COLO829 (cell line): Measurements from ENCODE around the gene TWNK.

Experiments
- DNase-seq: peaks from one replicate; pipeline ENCODE4 v3.0.0; 2012; ENCODE audit warnings: low spot score

TWNK gene

DNA sequence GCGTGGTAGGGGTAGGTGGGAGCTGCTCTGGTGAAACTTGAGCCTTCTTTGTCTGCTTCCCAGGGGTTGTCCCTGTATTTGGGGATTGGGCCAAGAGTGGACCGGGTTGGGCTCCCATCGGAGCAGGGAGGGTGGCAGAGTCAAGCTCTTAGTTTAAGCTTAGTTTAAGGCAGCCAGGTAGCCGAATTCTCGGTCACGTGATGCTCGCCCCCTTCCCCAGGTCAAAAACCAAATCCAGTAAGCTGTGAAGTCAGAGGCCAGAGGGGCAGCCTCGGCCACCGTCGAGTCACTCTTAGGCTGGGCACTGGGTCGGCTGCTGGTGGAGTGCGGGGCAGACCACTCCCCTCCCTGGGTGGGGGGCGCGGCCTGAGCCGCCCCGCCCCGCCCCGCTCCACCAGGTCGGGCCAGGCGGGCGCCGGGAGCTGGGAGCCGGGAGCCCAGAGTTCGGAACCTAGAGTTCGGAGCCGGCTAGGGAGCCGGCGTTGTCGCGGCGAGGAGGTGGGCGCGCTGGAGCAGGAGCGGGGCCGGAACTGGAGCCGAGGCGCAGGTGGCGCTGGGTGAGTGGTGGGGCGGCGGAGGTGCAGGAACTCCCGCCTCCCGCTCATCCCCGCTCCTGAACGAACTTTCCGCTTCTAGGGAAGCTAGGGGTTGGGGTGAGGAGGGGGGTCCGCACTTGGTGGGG lies 9.5 kb downstream of the TWNK start:
- DNase-seq = no peak

DNA sequence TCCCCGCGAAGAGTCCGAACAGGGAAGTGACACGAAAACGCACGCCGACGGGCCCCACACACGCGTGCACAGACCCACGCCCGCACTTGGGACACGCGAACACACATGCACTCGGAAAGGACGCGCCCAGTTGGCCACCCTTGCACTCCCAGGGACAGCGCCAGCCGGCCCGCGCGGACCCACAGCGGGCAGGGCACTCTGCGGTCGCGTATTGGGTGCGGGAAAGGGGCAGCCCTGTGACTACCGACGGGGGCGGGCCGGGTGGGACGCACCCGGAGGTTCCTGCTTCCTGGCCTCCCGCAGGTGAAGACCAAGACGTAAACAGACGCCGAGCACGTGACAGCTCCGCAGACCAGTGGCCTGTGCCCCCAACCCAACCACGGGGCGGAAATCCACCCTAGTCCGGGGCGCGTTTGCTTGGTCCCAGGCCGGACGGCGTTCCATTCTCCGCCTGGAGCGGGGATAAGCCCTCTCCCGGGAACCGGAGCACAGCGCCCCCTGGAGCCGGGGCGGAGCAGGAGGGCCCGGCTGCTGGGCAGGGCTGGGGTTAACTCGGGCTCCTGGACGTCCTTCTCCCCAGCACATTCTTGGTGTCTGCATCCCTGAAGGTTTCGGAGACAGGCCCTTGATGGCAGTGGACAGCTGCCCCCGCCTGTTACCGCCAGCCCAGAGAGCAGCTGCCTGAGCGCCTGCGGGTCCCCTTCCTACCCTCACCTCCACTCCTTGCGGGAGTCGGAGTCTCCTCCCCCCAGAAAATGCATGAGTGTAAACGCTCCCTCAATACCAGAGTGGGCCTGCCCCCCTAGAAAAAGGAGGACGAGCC lies 10.2 kb downstream of the TWNK start:
- DNase-seq = peak; percentile 55

GRCh38 chr10:100998183-100998990 lies 11.0 kb downstream of the TWNK start:
- DNase-seq = peak; percentile 65

DNA sequence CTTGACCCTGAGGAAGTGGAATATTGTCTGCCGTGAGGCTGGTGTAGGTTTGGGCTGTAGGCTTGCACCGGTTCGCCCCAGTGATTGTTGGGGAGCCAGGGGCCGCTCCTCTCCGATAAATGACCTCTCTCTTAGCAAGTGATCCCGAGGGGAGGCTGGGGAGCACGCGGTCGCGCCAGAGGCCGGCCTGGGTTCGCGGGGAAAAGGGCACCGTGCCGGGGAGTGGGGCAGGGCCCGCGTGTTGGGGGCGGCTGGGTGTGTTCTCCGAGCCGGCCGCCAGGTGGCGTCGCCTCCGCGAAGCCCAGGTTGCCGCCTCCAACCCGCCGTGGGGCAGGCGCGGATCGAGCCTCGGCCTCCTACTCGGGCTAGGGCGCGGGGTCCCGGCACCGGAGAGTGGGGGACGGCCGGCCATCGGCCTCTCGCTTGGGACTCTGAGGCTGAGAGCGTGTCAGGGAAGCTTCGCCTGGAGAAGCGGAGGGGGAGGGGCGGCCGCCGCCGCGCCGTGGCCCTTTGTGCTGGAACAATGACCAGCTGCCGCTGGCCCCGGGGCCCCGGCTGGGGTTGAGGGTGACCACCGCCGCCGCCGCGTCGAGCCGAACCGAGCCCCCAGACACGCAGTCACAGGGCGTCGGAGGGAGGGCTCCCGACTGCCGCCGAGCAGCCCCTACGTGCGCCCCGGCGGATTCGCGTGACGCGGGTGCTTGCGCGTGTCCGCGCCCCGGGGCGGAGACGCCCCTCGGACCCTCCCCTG lies 11.8 kb downstream of the TWNK start:
- no peak for DNase-seq

DNA sequence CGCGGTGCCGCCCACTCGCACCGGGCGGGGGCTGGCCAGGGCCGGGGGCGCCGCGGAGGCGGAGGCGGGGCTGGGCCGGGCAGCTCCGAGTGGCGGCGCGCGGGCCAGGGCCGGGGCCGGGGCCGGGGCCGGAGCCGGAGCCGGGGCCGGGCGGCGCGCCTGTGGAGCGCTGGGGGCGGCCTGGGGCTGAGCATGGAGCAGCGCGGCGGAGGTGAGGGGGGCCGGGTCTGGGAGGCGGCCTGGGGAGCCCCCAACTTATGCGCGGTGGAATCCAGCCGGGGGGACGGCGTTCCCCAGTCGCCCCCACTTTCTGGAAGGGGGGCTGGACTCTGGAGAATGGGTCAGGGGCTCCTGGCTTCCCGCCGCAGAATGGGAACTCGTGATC lies 12.4 kb downstream of the TWNK start, which contains the start of gene LZTS2:
Gene LZTS2 (plus strand): TSS at position 67 of the 385 bp plus-strand sequence. CDS start 2,731 bp downstream, outside the sequence.
- no peak for DNase-seq

GRCh38 chr10:101000127-101000914 lies 13.0 kb downstream of the TWNK start:
- DNase-seq = no peak

DNA sequence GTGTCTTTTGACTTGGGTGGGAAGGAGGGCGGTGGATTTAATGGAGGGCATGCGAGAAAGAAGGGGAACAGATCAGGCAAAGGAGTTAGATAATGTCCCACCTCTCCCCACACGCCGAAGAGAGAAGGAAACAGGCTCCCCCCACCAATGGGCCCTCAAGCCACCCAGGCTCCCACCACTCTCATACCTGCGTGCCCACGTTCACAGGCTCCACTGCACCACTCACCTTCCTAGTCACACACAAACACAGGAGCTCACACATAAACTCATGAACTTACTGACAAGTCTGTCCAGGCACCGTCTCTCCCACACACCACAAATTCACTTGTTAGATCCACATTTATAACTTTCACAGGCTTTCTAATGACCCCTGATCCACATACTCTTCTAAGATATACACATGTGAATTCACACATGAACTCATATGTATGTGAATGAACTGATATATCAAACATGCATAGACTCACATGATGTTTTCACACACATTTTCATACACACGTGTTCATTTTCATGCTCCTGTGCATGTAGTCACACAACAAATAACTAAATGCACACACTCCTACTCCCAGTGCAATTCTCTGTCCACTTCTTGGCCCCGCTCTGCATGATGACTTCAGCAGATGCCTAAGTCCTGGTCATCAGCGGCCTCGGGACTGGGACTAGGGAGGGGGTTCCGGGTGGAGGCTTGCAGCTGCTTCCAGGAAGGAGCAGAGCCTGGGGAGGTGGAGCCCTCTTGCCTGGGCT lies 13.7 kb downstream of the TWNK start:
- no peak for DNase-seq

DNA sequence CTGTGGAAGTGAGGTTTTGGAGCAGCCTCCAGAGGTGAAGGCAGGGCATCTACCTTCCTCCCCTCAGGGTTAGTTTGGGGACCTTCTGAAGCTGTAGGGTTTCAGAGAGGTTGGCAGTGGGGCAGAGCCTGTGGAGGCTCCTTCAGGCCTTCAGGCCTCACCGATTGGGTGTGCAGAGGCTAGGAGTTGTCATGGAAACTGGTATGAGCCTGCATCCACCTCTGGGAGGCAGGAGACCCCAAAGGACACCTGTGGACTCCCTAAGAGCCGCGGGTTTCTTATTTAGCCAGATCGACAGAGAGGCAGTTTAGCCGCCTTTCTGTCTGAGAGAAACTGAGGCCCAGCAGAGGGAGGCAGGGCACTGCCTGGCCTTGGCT lies 14.3 kb downstream of the TWNK start:
- DNase-seq = no peak

GRCh38 chr10:101002456-101002855 lies 15.1 kb downstream of the TWNK start:
- DNase-seq = no peak

- no peak for DNase-seq
Observed at GRCh38 chr10:101003639-101004206, 16.4 kb downstream of the TWNK start.

- no peak for DNase-seq
Observed at GRCh38 chr10:101005361-101005760, 18.0 kb downstream of the TWNK start.

DNA sequence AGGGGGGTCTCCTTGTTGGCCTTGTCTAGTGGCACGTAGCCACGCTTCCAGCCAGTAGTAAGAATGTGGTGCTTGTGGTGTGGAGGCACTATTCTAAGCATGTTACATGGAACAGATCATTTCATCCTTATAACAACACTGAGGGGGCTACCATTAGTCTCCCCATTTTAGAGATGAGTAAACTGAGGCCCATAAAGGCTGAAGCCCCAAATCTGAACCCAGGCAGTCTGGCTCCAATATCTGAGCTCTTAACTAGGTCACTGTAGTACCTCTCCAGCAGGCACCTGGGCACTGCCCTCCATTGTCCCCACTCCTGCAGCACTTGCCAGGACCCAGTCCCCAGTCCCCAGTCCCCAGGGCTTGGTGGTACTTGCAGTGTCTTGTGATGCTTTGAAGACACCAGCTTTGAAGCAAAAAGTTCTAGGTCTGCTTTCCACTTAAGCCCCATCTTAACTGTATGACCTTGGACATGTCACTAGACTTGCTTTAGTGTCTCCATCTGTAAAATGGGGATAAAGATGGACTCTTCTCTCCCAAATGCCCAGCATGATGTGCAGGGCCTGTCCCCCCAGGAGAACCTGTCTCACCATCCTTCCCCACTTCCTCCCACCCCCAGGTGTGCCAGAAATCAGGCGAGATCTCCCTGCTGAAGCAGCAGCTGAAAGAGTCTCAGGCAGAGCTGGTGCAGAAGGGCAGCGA lies 18.7 kb downstream of the TWNK start:
- no peak for DNase-seq

- DNase-seq = no peak
Observed at GRCh38 chr10:101006593-101007098, 19.3 kb downstream of the TWNK start.

DNA sequence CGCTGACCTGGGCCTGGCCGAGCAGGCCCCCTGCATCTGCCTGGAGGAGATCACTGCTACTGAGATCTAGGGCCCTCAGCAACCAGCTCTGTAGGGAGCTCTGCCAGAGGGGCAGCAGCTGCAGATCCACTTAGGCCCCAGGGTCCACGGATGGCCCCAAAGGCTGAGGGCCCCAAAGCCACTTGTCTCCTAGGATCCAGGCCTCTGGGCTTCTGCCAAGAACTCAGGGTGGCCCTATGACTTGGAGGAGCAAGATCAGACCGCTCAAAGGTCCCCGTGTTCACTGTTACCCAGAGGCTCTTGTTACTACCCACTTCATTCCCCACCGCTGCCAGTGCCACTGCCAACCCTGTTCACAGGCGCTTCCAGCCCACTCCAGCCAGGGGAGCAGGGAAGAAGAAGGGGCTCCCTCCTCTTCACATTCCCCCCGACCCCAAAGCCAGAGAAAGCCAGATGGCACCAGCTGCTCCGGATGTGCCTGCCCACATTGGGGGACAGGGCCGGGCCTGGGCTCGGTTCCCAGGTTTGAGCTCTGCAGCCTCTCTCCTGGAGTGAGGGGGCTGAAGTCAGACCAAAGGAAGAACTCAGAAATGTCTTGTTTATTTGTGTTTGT lies 19.9 kb downstream of the TWNK start:
- no peak for DNase-seq

DNA sequence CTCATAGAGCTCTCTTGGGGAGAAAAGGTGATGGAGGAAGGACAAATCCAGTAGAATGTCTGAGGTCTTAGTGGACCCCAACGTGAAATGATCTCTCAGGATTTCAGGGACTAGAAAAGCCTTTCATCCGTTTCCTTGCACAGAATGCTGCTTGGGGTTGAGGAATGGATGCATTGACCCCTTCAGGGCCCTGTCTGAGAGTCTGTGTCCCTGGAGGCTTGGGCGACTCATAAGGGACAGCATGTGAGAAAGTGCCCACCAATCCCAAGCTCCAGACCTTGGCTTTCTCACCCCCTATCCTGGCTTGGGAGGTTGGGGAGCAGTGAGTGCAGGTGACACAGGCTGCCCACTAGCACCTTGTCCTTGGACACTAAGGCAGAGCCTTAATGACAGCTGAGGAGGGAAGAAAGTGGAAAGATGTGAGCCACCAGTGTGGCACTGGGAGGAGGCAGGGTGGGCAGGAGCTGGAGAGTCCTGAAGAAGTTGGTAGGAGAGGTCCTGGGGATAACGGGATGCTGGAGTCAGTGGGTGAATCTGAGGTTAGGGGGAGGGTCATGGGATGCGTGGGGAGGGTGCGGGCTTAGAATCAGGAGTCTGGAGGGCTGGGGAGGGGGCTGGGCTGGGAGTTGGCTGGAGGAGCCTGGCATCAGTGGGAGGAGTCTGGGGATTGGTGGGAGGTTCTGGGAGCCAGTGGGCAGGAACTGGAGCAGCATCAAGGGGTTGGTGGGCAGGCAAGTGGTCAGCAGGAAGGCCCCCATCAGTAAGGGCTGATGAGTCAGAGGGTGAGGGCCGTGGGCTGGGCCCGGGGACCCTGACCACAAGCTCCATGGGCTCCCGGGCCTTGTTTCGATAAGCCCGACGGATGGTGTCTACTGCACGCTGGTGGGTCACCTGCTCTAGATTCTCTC lies 20.8 kb downstream of the TWNK start:
- no peak for DNase-seq

GRCh38 chr10:101008823-101009423 lies 21.6 kb downstream of the TWNK start:
- DNase-seq = no peak

- no peak for DNase-seq
Observed at GRCh38 chr10:101010329-101010728, 23.0 kb downstream of the TWNK start.
